Keratinocyte (primary cell): ENCODE data around the gene MAB21L4.

Experiments
- CTCF ChIP-seq, 3 experiments: IDR thresholded peaks in 1 of 3; conservative IDR thresholded peaks in 1 of 3; optimal IDR thresholded peaks in 1 of 3; 2 replicates in 2 of 3; 3 replicates in 1 of 3; pipeline versions ENCODE3 to v1.5.1; 2011; ENCODE audit warnings: low read length in 3 of 3, mild to moderate bottlenecking in 3 of 3, moderate library complexity in 2 of 3, control low read depth in 1 of 3, inconsistent platforms in 1 of 3; ENCODE audit not compliant: insufficient read depth in 2 of 3; ENCODE audit errors: extremely low read depth in 1 of 3
- EZH2 ChIP-seq: IDR thresholded peaks from one replicate; pipeline ENCODE4 v1.6.1; 2012; ENCODE audit warnings: inconsistent platforms, mild to moderate bottlenecking, low read length, moderate library complexity

- TF ChIP-seq CTCF (optimal IDR thresholded peaks at IDR 0.05 in 1 of 3, IDR thresholded peaks at IDR 0.05 in 1 of 3, conservative IDR thresholded peaks at IDR 0.05 in 1 of 3; ENCODE audit: extremely low read depth in 1 of 3, insufficient read depth in 2 of 3, low read length in 3 of 3) = no peak
- no peak for TF ChIP-seq EZH2
Measured at GRCh38 chr2:240918258-240919091, 22.5 kb upstream of the MAB21L4 start.
